A549 (cell line): Measurements from ENCODE around the gene POLR2I. TPM values are rescaled to one million over a fixed set of nuclear protein-coding genes. Genes with fewer than 3 reads are reported as not detected.

Experiments used
- ATAC-seq, 2 experiments: fragments of 200-7000 bp in 1 of 2; fragments of >200 bp in 1 of 2; cut with Nextera tagmentation in 1 of 2; cut with Tn5 transposase in 1 of 2; 3 replicates each; pipeline versions ENCODE4 v1.8.0 to v1.9.1; 2018 to 2020; ENCODE audit warnings: mild to moderate bottlenecking in 1 of 2, moderate library complexity in 1 of 2
- CTCF ChIA-PET: fragments of 300-600 bp; sonication (Branson Sonifier 250); formaldehyde crosslinking; extraction: SDS; loops from one replicate; lab custom pipeline; 2021; ENCODE audit warnings: antibody characterized with exemption, inconsistent platforms; lab: Yijun Ruan, JAX
- POLR2A ChIA-PET: fragments of 350-600 bp; formaldehyde crosslinking; extraction: SDS; loops from one replicate; lab custom pipeline; 2021; ENCODE audit warnings: antibody characterized with exemption, inconsistent platforms; lab: Yijun Ruan, JAX
- DNase-seq, 2 experiments: peaks; one replicate each; pipeline versions ENCODE4 v3.0.0 to v3.0.0-alpha.2; 2011 to 2016; ENCODE audit warnings: low read depth in 1 of 2, low spot score in 1 of 2
- FAIRE-seq: peaks from 2 replicates; lab custom pipeline; 2011; peaks lifted over from hg19 to GRCh38; lab: Jason Lieb, UNC
- H3K27ac ChIP-seq, 2 experiments: fragments of >200 bp; sonication (Bioruptor Twin); formaldehyde crosslinking; 3 replicates each; pipeline ENCODE4 v1.5.1; 2016 to 2017
- H3K4me1 ChIP-seq: fragments of >200 bp; sonication (Bioruptor Twin); formaldehyde crosslinking; 3 replicates; pipeline ENCODE4 v1.6.1; 2016
- H3K4me2 ChIP-seq: fragments of >200 bp; sonication (Bioruptor Twin); formaldehyde crosslinking; 3 replicates; pipeline ENCODE4 v1.6.1; 2016
- H3K4me3 ChIP-seq: fragments of >200 bp; sonication (Bioruptor Twin); formaldehyde crosslinking; 3 replicates; pipeline ENCODE4 v1.5.1; 2016
- H3K9me3 ChIP-seq: fragments of >200 bp; sonication (Bioruptor Twin); formaldehyde crosslinking; 3 replicates; pipeline ENCODE4 v1.6.1; 2016
- CHD4 ChIP-seq: fragments of 200-600 bp; sonication (generic); IDR thresholded peaks from 2 replicates; pipeline ENCODE4 v1.6.1; 2016; ENCODE audit warnings: antibody characterized with exemption, mild to moderate bottlenecking, borderline replicate concordance
- EHMT2 ChIP-seq: fragments of 200-600 bp; sonication (generic); IDR thresholded peaks from 2 replicates; pipeline ENCODE4 v1.6.1; 2016; ENCODE audit warnings: antibody characterized with exemption, low read depth, mild to moderate bottlenecking, moderate library complexity
- ESRRA ChIP-seq: fragments of 150-350 bp; IDR thresholded peaks from 2 replicates; pipeline ENCODE4 v1.6.1; 2014; ENCODE audit warnings: mild to moderate bottlenecking, low read length, borderline replicate concordance
- FOSL2 ChIP-seq, 2 experiments: fragments of 450-650 bp in 1 of 2; fragments of >200 bp in 1 of 2; sonication (Bioruptor Twin) in 1 of 2; formaldehyde crosslinking; IDR thresholded peaks; 2 replicates each; pipeline versions ENCODE4 v1.5.0 to v1.6.1; 2016 to 2020; ENCODE audit warnings: mild to moderate bottlenecking in 1 of 2, moderate library complexity in 1 of 2
- FOXS1 ChIP-seq: fragments of 250-450 bp; sonication (Bioruptor Pico); IDR thresholded peaks from 2 replicates; pipeline ENCODE4 v1.5.0; 2020; ENCODE audit warnings: mild to moderate bottlenecking, moderate library complexity
- GATA3 ChIP-seq: IDR thresholded peaks from 2 replicates; pipeline ENCODE4 v1.6.1; 2012; ENCODE audit warnings: borderline replicate concordance
- HDAC2 ChIP-seq: fragments of 200-600 bp; sonication (generic); IDR thresholded peaks from 2 replicates; pipeline ENCODE4 v1.6.1; 2016
- HEYL ChIP-seq: fragments of 250-450 bp; sonication (Bioruptor Pico); IDR thresholded peaks from 2 replicates; pipeline ENCODE4 v1.8.0; 2021; ENCODE audit warnings: mild to moderate bottlenecking, moderate library complexity
- HOXA7 ChIP-seq: fragments of 250-450 bp; sonication (Bioruptor Pico); IDR thresholded peaks from 2 replicates; pipeline ENCODE4 v1.5.0; 2020; ENCODE audit warnings: mild to moderate bottlenecking, moderate library complexity
- HOXB5 ChIP-seq: fragments of 250-450 bp; sonication (Bioruptor Pico); IDR thresholded peaks from 2 replicates; pipeline ENCODE4 v1.5.0; 2020; ENCODE audit warnings: mild to moderate bottlenecking, moderate library complexity
- KDM1A ChIP-seq: fragments of 200-600 bp; sonication (generic); IDR thresholded peaks from 2 replicates; pipeline ENCODE4 v1.6.1; 2016; ENCODE audit warnings: low read depth, mild to moderate bottlenecking
- MAFK ChIP-seq: fragments of 450-650 bp; IDR thresholded peaks from 2 replicates; pipeline ENCODE4 v1.6.1; 2014; ENCODE audit not compliant: partially characterized antibody
- MYC ChIP-seq: IDR thresholded peaks from 2 replicates; pipeline ENCODE4 v1.6.1; 2012; ENCODE audit warnings: mild to moderate bottlenecking, inconsistent platforms, low read length, improper control_type of control experiment, borderline replicate concordance
- POLR2A ChIP-seq: IDR thresholded peaks from 2 replicates; pipeline ENCODE4 v1.6.1; 2012; ENCODE audit warnings: mild to moderate bottlenecking, low read length
- RAD21 ChIP-seq, 2 experiments: fragments of >200 bp in 1 of 2; sonication (Bioruptor Twin) in 1 of 2; formaldehyde crosslinking in 1 of 2; IDR thresholded peaks in 1 of 2; conservative IDR thresholded peaks in 1 of 2; 2 replicates in 1 of 2; 3 replicates in 1 of 2; pipeline ENCODE4 v1.6.1; 2012 to 2018; ENCODE audit warnings: inconsistent platforms in 1 of 2
- RFX5 ChIP-seq: fragments of 450-650 bp; IDR thresholded peaks from 2 replicates; pipeline ENCODE4 v1.7.1; 2014; ENCODE audit warnings: antibody characterized with exemption, mild to moderate bottlenecking, moderate library complexity
- RNF2 ChIP-seq: fragments of 200-600 bp; sonication (generic); IDR thresholded peaks from 2 replicates; pipeline ENCODE4 v1.6.1; 2016; ENCODE audit warnings: low read depth, mild to moderate bottlenecking, antibody characterized with exemption, moderate library complexity, borderline replicate concordance
- SREBF2 ChIP-seq: fragments of 450-650 bp; IDR thresholded peaks from 2 replicates; pipeline ENCODE4 v1.6.1; 2014; ENCODE audit warnings: mild to moderate bottlenecking, moderate library complexity
- TFCP2L1 ChIP-seq: fragments of 250-450 bp; sonication (Bioruptor Pico); IDR thresholded peaks from 2 replicates; pipeline ENCODE4 v1.5.0; 2021; ENCODE audit warnings: mild to moderate bottlenecking
- ZNF302 ChIP-seq: fragments of 250-450 bp; sonication (Bioruptor Pico); IDR thresholded peaks from 2 replicates; pipeline ENCODE4 v1.9.0; 2021; ENCODE audit warnings: inconsistent platforms, mild to moderate bottlenecking, moderate library complexity
- WGBS: methylation state at CpG from one replicate; pipeline ENCODE4 v1.1.6; 2017; ENCODE audit errors: missing lambda C conversion rate; 5-methylcytosine and 5-hydroxymethylcytosine counted together
- polyA plus RNA-seq, 4 experiments: library from polyadenylated mRNA; depleted of rRNA in 3 of 4; stranded (reverse); fragments of >200 nt; fragmentation: RNase III in 1 of 4; extraction: RNeasy Plus Mini Kit Qiagen cat#74134 plus additional on column Dnase treatment in 1 of 4; gene quantifications; 2 replicates in 3 of 4; 3 replicates in 1 of 4; pipeline ENCODE4 v1.2.3, GENCODE V29; 2011 to 2017
- TF ChIP-seq, protein P1 (sequence below): fragments of 150-350 bp; IDR thresholded peaks from 2 replicates; pipeline ENCODE4 v1.6.1; 2014; ENCODE audit warnings: low read depth, mild to moderate bottlenecking, low read length
- TF ChIP-seq, protein P2 (sequence below): fragments of 200-600 bp; sonication (generic); IDR thresholded peaks from 2 replicates; pipeline ENCODE4 v1.6.1; 2016; ENCODE audit warnings: antibody characterized with exemption, mild to moderate bottlenecking, moderate library complexity
- TF ChIP-seq, protein P3 (sequence below): IDR thresholded peaks from 2 replicates; pipeline ENCODE4 v1.6.1; 2012; ENCODE audit warnings: low read depth, borderline replicate concordance
- TF ChIP-seq, protein P4 (sequence below): fragments of 250-450 bp; sonication (Bioruptor Pico); IDR thresholded peaks from 2 replicates; pipeline ENCODE4 v1.5.0; 2020; ENCODE audit warnings: low read depth, mild to moderate bottlenecking, moderate library complexity
- TF ChIP-seq, protein P5 (sequence below): fragments of >200 bp; sonication (Bioruptor Twin); formaldehyde crosslinking; IDR thresholded peaks from 2 replicates; pipeline ENCODE4 v1.6.1; 2016
- TF ChIP-seq, protein P6 (sequence below): fragments of >200 bp; sonication (Bioruptor Twin); formaldehyde crosslinking; IDR thresholded peaks from 3 replicates; pipeline ENCODE4 v1.6.1; 2016
- TF ChIP-seq, protein P7 (sequence below): IDR thresholded peaks from 2 replicates; pipeline ENCODE4 v1.6.1; 2012

The POLR2I gene
- polyA plus RNA-seq, 2 of the 4 experiments (the other 2 are of a cell fraction), result 123 to 277 TPM

DNA sequence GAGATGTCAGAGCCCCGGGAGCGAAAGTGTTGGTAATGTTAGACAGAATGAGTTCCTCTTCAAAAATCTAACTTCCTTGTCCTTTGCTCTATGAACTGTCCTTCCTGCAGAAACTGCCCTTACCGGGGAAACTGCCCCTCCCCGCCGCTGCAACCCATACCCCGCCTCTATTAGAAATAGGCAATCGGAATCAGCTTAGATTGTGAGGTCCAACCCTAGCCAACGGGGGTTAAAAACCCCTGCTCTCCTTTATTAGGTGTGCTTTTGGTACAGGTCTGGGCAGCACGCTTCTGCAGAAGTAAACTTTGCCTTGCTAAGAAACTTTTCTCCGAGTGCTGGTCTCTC lies 13.7 kb upstream of the POLR2I start:
- peaks cover 30% of the 10 kb centered on the region for H3K4me1 ChIP-seq
- 0 out of 2 replicates have a peak, but pooled peaks have one; percentile 6 for TF ChIP-seq GATA3
- TF ChIP-seq HDAC2, result no peak
- ChIA-PET CTCF (interaction anchor here (0.6 to 8.6 kb wide), 68 partner anchors 9 to 1719 kb away, joined by 3 to 398 read pairs (median 4); partner anchors contain the start of genes CAPNS1, COX7A1, OVOL3 and POLR2I), POLR2A (interaction anchor here (0.5 to 4.9 kb wide), 21 partner anchors 8 to 1242 kb away, joined by 3 to 65 read pairs (median 5); partner anchors contain the start of genes CAPNS1, POLR2I, TBCB and THAP8)
- H3K27ac ChIP-seq, result peak overlapping the region; percentile 85 to 88
- no peaks in the 10 kb centered on the region for H3K9me3 ChIP-seq
- H3K4me2 ChIP-seq, result peak overlapping the region; percentile 73
- FAIRE-seq (no peak), DNase-seq (no peak), ATAC-seq (peak; percentile 29 to 36; a peak in 5 of 6 replicates)
- WGBS, result 14% methylated on average over 10 of the region's 10 CpGs
- H3K4me3 ChIP-seq, result peak overlapping the region; percentile 52

DNA sequence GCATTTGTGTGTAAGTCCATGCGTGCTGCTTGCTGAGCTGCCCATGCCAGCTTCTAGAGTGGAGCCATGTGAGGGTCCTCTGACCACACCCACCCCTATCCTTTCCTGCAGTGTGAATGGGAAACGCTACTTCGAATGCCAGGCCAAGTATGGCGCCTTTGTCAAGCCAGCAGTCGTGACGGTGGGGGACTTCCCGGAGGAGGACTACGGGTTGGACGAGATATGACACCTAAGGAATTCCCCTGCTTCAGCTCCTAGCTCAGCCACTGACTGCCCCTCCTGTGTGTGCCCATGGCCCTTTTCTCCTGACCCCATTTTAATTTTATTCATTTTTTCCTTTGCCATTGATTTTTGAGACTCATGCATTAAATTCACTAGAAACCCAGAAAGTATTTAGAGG lies 10.9 kb upstream of the POLR2I start:
- FAIRE-seq, result no peak

DNA sequence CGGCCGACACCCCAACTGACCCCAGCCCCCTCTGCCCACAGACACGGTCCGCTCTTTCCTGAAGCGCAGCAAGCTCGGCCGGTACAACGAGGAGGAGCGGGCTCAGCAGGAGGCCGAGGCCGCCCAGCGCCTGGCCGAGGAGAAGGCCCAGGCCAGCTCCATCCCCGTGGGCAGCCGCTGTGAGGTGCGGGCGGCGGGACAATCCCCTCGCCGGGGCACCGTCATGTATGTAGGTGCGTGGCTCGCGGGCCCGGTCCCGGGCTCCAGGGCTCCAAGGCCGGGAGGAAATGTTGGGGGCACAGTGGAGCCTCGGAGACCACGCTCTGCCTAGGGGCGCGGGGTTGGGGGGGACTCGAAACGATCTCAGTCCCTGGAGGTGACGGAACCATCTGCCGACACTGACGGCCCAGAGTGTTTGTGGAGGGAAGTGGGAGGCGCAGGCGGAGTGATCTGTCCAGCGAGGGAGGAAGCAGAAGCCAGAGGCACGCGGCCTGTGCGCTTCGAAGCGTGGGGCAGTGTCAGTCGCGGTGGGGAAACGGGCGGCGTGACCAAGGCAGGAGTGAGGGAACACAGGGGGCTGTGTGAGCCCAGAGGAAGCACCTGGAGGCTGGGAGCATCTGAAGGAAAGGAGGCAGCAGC lies 6.9 kb upstream of the POLR2I start:
- Histone ChIP-seq H3K9me3 (no peaks in the 10 kb centered on the region), H3K27ac (no peak overlapping the region), H3K4me1 (peaks cover 10% of the 10 kb centered on the region), H3K4me3 (no peak overlapping the region), H3K4me2 (no peak overlapping the region)
- FAIRE-seq, result no peak
- ATAC-seq, result no peak; a peak in 1 of 6 replicates
- POLR2A ChIA-PET, result no interaction called here
- DNase-seq, result no peak
- CTCF ChIA-PET, result interaction anchor here (0.7 to 1.0 kb wide), 3 partner anchors 17 to 239 kb away, joined by 3 to 4 read pairs (median 3); no protein-coding TSS in a partner anchor
- WGBS, result 93% methylated on average over 49 of the region's 49 CpGs
- TF ChIP-seq, protein P1, sequence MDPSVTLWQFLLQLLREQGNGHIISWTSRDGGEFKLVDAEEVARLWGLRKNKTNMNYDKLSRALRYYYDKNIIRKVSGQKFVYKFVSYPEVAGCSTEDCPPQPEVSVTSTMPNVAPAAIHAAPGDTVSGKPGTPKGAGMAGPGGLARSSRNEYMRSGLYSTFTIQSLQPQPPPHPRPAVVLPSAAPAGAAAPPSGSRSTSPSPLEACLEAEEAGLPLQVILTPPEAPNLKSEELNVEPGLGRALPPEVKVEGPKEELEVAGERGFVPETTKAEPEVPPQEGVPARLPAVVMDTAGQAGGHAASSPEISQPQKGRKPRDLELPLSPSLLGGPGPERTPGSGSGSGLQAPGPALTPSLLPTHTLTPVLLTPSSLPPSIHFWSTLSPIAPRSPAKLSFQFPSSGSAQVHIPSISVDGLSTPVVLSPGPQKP, result no peak
- TF ChIP-seq, protein P2, sequence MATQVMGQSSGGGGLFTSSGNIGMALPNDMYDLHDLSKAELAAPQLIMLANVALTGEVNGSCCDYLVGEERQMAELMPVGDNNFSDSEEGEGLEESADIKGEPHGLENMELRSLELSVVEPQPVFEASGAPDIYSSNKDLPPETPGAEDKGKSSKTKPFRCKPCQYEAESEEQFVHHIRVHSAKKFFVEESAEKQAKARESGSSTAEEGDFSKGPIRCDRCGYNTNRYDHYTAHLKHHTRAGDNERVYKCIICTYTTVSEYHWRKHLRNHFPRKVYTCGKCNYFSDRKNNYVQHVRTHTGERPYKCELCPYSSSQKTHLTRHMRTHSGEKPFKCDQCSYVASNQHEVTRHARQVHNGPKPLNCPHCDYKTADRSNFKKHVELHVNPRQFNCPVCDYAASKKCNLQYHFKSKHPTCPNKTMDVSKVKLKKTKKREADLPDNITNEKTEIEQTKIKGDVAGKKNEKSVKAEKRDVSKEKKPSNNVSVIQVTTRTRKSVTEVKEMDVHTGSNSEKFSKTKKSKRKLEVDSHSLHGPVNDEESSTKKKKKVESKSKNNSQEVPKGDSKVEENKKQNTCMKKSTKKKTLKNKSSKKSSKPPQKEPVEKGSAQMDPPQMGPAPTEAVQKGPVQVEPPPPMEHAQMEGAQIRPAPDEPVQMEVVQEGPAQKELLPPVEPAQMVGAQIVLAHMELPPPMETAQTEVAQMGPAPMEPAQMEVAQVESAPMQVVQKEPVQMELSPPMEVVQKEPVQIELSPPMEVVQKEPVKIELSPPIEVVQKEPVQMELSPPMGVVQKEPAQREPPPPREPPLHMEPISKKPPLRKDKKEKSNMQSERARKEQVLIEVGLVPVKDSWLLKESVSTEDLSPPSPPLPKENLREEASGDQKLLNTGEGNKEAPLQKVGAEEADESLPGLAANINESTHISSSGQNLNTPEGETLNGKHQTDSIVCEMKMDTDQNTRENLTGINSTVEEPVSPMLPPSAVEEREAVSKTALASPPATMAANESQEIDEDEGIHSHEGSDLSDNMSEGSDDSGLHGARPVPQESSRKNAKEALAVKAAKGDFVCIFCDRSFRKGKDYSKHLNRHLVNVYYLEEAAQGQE, result no peak
- TF ChIP-seq POLR2A (no peak), CHD4 (no peak), HDAC2 (no peak), RNF2 (no peak), EHMT2 (no peak), ZNF302 (CRISPR knock-in tag) (no peak), MYC (no peak), KDM1A (no peak), SREBF2 (no peak)
- TF ChIP-seq, protein P3, sequence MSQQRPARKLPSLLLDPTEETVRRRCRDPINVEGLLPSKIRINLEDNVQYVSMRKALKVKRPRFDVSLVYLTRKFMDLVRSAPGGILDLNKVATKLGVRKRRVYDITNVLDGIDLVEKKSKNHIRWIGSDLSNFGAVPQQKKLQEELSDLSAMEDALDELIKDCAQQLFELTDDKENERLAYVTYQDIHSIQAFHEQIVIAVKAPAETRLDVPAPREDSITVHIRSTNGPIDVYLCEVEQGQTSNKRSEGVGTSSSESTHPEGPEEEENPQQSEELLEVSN, result no peak
- TF ChIP-seq, protein P4, sequence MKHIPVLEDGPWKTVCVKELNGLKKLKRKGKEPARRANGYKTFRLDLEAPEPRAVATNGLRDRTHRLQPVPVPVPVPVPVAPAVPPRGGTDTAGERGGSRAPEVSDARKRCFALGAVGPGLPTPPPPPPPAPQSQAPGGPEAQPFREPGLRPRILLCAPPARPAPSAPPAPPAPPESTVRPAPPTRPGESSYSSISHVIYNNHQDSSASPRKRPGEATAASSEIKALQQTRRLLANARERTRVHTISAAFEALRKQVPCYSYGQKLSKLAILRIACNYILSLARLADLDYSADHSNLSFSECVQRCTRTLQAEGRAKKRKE, result no peak
- TF ChIP-seq, protein P5, sequence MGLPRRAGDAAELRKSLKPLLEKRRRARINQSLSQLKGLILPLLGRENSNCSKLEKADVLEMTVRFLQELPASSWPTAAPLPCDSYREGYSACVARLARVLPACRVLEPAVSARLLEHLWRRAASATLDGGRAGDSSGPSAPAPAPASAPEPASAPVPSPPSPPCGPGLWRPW, result no peak

More for the DNA sequence above, 10.9 kb upstream of the POLR2I start:
- Histone ChIP-seq H3K4me2 (no peak overlapping the region), H3K4me1 (peaks cover 12% of the 10 kb centered on the region; the same call in 1 of the 3 replicates), H3K4me3 (no peak overlapping the region), H3K9me3 (no peaks in the 10 kb centered on the region), H3K27ac (no peak overlapping the region)
- DNase-seq (no peak), ATAC-seq (no peak)
- CTCF ChIA-PET, result interaction anchor here (0.7 to 8.6 kb wide), 11 partner anchors 9 to 363 kb away, joined by 3 to 398 read pairs (median 5); partner anchors contain the start of genes COX7A1, POLR2I, TBCB and ZNF566
- POLR2A ChIA-PET, result interaction anchor here (1.3 to 3.3 kb wide), 2 partner anchors 11 to 14 kb away, joined by 5 to 15 read pairs; partner anchors contain the start of genes CAPNS1, POLR2I and TBCB
- WGBS, result 90% methylated on average over 9 of the region's 9 CpGs
- TF ChIP-seq, protein P6, sequence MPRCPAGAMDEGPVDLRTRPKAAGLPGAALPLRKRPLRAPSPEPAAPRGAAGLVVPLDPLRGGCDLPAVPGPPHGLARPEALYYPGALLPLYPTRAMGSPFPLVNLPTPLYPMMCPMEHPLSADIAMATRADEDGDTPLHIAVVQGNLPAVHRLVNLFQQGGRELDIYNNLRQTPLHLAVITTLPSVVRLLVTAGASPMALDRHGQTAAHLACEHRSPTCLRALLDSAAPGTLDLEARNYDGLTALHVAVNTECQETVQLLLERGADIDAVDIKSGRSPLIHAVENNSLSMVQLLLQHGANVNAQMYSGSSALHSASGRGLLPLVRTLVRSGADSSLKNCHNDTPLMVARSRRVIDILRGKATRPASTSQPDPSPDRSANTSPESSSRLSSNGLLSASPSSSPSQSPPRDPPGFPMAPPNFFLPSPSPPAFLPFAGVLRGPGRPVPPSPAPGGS, result no peak
- TF ChIP-seq HOXA7 (CRISPR knock-in tag), result no peak
- TF ChIP-seq ESRRA, result no peak
- TF ChIP-seq RFX5, result no peak
- TF ChIP-seq, protein P7, sequence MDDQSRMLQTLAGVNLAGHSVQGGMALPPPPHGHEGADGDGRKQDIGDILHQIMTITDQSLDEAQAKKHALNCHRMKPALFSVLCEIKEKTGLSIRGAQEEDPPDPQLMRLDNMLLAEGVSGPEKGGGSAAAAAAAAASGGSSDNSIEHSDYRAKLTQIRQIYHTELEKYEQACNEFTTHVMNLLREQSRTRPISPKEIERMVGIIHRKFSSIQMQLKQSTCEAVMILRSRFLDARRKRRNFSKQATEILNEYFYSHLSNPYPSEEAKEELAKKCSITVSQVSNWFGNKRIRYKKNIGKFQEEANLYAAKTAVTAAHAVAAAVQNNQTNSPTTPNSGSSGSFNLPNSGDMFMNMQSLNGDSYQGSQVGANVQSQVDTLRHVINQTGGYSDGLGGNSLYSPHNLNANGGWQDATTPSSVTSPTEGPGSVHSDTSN, result no peak
- TF ChIP-seq FOXS1, result no peak
- no peak for TF ChIP-seq TFCP2L1 (CRISPR knock-in tag)
- no peak for TF ChIP-seq RAD21 (conservative IDR thresholded peaks at IDR 0.05 in 1 of 2, IDR thresholded peaks at IDR 0.05 in 1 of 2)
- TF ChIP-seq MAFK, result no peak
- no peak for TF ChIP-seq FOSL2 (IDR thresholded peaks at IDR 0.05)
- no peak for TF ChIP-seq FOSL2 (CRISPR knock-in tag; IDR thresholded peaks at IDR 0.05)
- TF ChIP-seq HOXB5 (CRISPR knock-in tag), result no peak
- no peak for TF ChIP-seq HEYL (CRISPR knock-in tag)
